ENCODE measurements around the gene DBF4B.

DBF4B gene

GRCh38 chr17:44761932-44762810 is 53.7 kb downstream of the DBF4B start:
- Histone ChIP-seq H3K4me1 (ENCODE audit: insufficient read depth, poor library complexity, severe bottlenecking) (no peaks in the 10 kb centered on the region), H3K27me3 (ENCODE audit: insufficient read depth, poor library complexity, severe bottlenecking) (peaks cover 26% of the 10 kb centered on the region), H3K9me3 (ENCODE audit: severe bottlenecking) (no peaks in the 10 kb centered on the region), H3K4me3 (ENCODE audit: severe bottlenecking) (no peak overlapping the region), H3K27ac (ENCODE audit: poor library complexity, severe bottlenecking) (no peak overlapping the region), H3K36me3 (ENCODE audit: low read depth) (no peaks in the 10 kb centered on the region)
- no peak for TF ChIP-seq CTCF (IDR thresholded peaks at IDR 0.05; ENCODE audit: poor library complexity, severe bottlenecking)
- DNase-seq (ENCODE audit: low spot score) = no peak
- no peak for ATAC-seq (ENCODE audit: low read depth)

GRCh38 chr17:44763170-44763569 is 54.7 kb downstream of the DBF4B start:
- H3K4me1 ChIP-seq (ENCODE audit: insufficient read depth, poor library complexity, severe bottlenecking) = no peaks in the 10 kb centered on the region
- peaks cover 19% of the 10 kb centered on the region for H3K27me3 ChIP-seq (ENCODE audit: insufficient read depth, poor library complexity, severe bottlenecking)
- DNase-seq (ENCODE audit: low spot score) (no peak), ATAC-seq (ENCODE audit: low read depth) (no peak)
- H3K27ac ChIP-seq (ENCODE audit: poor library complexity, severe bottlenecking) = no peak overlapping the region
- no peak for TF ChIP-seq CTCF (IDR thresholded peaks at IDR 0.05; ENCODE audit: poor library complexity, severe bottlenecking)
- no peaks in the 10 kb centered on the region for H3K36me3 ChIP-seq (ENCODE audit: low read depth)
- no peak overlapping the region for H3K4me3 ChIP-seq (ENCODE audit: severe bottlenecking)
- H3K9me3 ChIP-seq (ENCODE audit: severe bottlenecking) = no peaks in the 10 kb centered on the region

- TF ChIP-seq CTCF (IDR thresholded peaks at IDR 0.05; ENCODE audit: poor library complexity, severe bottlenecking) = no peak
- DNase-seq (ENCODE audit: low spot score) (no peak), ATAC-seq (ENCODE audit: low read depth) (no peak)
- no peaks in the 10 kb centered on the region for H3K4me1 ChIP-seq (ENCODE audit: insufficient read depth, poor library complexity, severe bottlenecking)
- H3K9me3 ChIP-seq (ENCODE audit: severe bottlenecking) = no peaks in the 10 kb centered on the region
- no peaks in the 10 kb centered on the region for H3K27me3 ChIP-seq (ENCODE audit: insufficient read depth, poor library complexity, severe bottlenecking)
- H3K4me3 ChIP-seq (ENCODE audit: severe bottlenecking) = no peak overlapping the region
- no peaks in the 10 kb centered on the region for H3K36me3 ChIP-seq (ENCODE audit: low read depth)
- no peak overlapping the region for H3K27ac ChIP-seq (ENCODE audit: poor library complexity, severe bottlenecking)
These were observed 57.5 kb downstream of the DBF4B start for GRCh38 chr17:44765965-44766364.

- Histone ChIP-seq H3K9me3 (ENCODE audit: severe bottlenecking) (no peaks in the 10 kb centered on the region), H3K27ac (ENCODE audit: poor library complexity, severe bottlenecking) (no peak overlapping the region), H3K4me1 (ENCODE audit: insufficient read depth, poor library complexity, severe bottlenecking) (no peaks in the 10 kb centered on the region), H3K4me3 (ENCODE audit: severe bottlenecking) (no peak overlapping the region), H3K36me3 (ENCODE audit: low read depth) (no peaks in the 10 kb centered on the region), H3K27me3 (ENCODE audit: insufficient read depth, poor library complexity, severe bottlenecking) (no peaks in the 10 kb centered on the region)
- ATAC-seq (ENCODE audit: low read depth) (no peak), DNase-seq (ENCODE audit: low spot score) (no peak)
- no peak for TF ChIP-seq CTCF (IDR thresholded peaks at IDR 0.05; ENCODE audit: poor library complexity, severe bottlenecking)
These were observed 58.1 kb downstream of the DBF4B start for GRCh38 chr17:44766409-44767038.

- Histone ChIP-seq H3K4me1 (ENCODE audit: insufficient read depth, poor library complexity, severe bottlenecking) (no peaks in the 10 kb centered on the region), H3K4me3 (ENCODE audit: severe bottlenecking) (no peak overlapping the region), H3K27me3 (ENCODE audit: insufficient read depth, poor library complexity, severe bottlenecking) (no peaks in the 10 kb centered on the region), H3K36me3 (ENCODE audit: low read depth) (no peaks in the 10 kb centered on the region), H3K27ac (ENCODE audit: poor library complexity, severe bottlenecking) (no peak overlapping the region), H3K9me3 (ENCODE audit: severe bottlenecking) (no peaks in the 10 kb centered on the region)
- DNase-seq (ENCODE audit: low spot score) = no peak
- TF ChIP-seq CTCF (IDR thresholded peaks at IDR 0.05; ENCODE audit: poor library complexity, severe bottlenecking) = no peak
- no peak for ATAC-seq (ENCODE audit: low read depth)
These were observed 59.0 kb downstream of the DBF4B start for GRCh38 chr17:44767493-44767892.
